ENCODE measurements around the gene KCNMA1.
"Not testable (repeated sequence)": the region's sequence is repeated elsewhere in the genome, so short reads cannot be mapped to it uniquely, and the experiment has no call there.

KCNMA1 gene

GRCh38 chr10:77539147-77539935 lies 98.3 kb downstream of the KCNMA1 start:
- no peak for FAIRE-seq

GRCh38 chr10:77537720-77538373 lies 99.8 kb downstream of the KCNMA1 start:
- FAIRE-seq (peak; percentile 92), DNase-seq (ENCODE audit: insufficient read length, low spot score) (no peak)

More at GRCh38 chr10:77539147-77539935, 98.3 kb downstream of the KCNMA1 start:
- no peak for DNase-seq (ENCODE audit: insufficient read length, low spot score)

DNA sequence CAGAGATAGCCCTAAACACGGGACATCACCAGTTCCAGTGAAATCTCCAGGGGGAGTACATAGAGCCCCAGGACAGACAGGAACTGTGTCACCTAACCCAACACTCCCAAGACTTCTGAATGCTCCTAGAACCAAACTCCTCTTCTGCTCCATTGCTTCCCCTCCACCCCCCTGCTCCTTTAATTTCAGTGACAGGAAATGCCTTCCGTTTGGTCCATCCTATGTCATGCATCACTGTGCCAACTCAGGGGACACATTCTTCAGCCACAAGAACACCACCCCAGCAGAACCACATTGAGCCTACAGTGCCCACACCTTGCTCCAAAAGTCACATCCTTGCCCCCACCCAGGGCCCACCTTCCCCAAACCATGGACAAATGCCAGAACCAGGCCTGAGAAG lies 100.5 kb downstream of the KCNMA1 start:
- FAIRE-seq (no peak), DNase-seq (ENCODE audit: insufficient read length, low spot score) (no peak)

GRCh38 chr10:77533887-77534278 lies 103.7 kb downstream of the KCNMA1 start:
- DNase-seq (ENCODE audit: insufficient read length, low spot score): no peak
- no peak for FAIRE-seq

GRCh38 chr10:77533146-77533886 lies 104.3 kb downstream of the KCNMA1 start:
- DNase-seq (ENCODE audit: insufficient read length, low spot score) (no peak), FAIRE-seq (no peak)

DNA sequence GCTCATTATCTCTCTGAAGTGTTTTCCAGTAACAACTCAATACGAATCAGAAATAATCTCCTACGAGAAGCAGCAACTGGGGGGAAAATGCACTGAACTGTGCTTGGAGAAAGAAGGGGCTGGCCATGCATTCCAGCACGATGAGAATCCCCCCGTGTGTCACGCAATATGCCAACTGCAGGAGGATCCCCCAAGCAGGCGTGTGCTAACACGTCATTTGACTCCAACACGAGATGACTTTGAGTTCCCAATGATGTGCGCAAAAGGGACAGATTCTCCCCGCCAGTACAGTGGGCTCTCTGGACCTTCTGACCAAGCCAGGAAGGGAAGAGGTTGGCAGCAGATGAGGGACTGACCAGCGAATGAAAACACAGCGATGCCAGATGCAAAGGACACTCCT lies 105.5 kb downstream of the KCNMA1 start:
- DNase-seq (ENCODE audit: insufficient read length, low spot score): peak; percentile 85
- peak; percentile 91 for FAIRE-seq

GRCh38 chr10:77531441-77532001 lies 106.1 kb downstream of the KCNMA1 start:
- FAIRE-seq: peak; percentile 60
- DNase-seq (ENCODE audit: insufficient read length, low spot score): peak; percentile 74

GRCh38 chr10:77530011-77530410 lies 107.6 kb downstream of the KCNMA1 start:
- DNase-seq (ENCODE audit: insufficient read length, low spot score) (no peak), FAIRE-seq (no peak)

DNA sequence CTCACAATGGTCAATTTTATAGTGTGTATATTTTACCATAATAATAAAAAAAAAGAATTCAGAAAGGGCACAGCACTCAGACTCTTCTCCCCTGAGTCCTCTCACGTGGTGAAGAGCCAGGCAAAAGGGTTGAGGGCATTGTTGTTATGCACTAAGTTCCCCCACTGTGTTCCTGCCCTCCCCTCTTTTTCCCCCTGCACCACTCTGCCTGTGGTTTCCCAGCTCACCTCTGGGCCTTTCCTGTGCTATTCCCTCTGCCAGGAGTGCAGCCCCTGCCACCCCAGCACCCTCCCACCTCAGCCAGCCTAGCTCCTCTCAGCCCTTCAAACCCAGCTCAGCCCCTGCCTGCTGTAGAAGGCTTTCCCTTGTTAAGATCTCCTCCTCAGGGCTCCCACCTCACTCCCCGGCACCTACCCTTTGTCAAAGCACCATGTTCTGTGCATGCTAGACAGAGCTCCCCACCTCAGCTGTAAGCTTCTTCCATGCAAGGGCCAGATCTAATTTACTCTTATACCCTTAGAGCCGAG lies 108.5 kb downstream of the KCNMA1 start:
- FAIRE-seq: no peak
- DNase-seq (ENCODE audit: insufficient read length, low spot score): no peak

- FAIRE-seq: no peak
- no peak for DNase-seq (ENCODE audit: insufficient read length, low spot score)
Measured at GRCh38 chr10:77527839-77528238, 109.8 kb downstream of the KCNMA1 start.

- DNase-seq (ENCODE audit: insufficient read length, low spot score) (no peak), FAIRE-seq (no peak)
Measured at GRCh38 chr10:77526868-77527617, 110.6 kb downstream of the KCNMA1 start.

DNA sequence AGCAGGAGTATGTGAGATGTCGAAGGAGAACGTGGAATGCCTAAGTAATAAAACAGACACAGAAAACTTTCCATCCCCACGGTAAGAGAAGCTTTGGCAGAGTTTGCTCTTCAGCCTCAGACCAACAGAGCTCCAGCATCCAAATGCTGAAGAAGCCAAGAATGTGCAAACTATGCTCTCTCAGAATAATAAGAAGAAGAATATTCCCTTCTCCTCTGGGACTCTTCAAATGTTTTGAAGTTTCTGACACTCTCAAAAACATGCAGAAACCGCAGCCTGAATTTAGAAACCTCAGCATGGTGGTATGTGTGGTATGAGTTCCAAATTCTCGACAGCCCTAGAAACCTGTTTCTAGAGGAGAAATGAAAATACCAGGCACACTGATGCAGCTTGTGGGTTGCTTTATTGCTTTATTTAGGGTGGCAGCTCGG lies 113.3 kb downstream of the KCNMA1 start:
- FAIRE-seq (peak; percentile 13), DNase-seq (ENCODE audit: insufficient read length, low spot score) (peak; percentile 28)

DNA sequence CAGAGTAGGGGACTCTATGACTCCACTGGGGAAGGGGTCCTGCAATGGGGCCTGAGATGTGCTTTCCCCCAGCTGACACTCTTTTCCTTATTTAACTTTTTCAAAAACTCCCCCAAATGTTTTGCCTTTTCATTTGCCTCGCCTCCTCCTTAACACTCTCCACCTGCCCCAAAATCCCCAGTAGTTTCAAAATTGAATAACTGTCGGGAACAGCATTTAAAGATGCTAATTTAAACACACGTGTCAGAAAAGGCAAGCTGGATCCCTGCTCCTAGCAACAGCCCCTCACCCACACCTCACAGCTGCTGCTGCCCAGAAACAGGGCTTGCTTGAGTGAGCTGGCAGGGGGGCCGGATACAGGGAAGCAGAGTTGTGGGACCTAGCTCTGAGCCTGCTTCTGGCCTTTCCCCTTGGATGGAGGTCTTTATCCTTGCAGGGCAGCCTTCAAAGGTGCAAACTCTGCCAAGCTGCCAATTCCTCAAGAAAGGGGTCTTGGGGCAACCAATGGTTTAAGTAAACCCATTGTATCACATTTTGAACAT lies 115.3 kb downstream of the KCNMA1 start:
- DNase-seq (ENCODE audit: insufficient read length, low spot score) (no peak), FAIRE-seq (no peak)

DNA sequence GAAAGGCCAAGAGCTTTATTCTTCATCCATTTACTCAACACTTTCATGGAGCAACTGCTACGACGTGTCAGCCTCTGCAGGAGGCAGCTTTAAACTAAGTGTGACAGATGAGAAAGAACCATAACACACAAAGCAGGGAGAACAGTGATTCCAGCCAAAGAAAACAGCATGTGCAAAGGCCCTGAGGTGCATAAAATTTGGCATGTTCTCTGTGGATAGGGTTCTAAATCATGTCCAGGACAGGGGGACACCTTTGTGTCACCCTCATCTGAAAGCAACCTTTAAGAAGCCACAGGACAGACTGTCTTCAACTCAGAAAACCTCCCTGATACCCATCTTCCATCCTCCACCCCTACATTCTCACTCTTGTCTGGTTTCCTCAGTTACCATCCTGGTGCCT lies 116.6 kb downstream of the KCNMA1 start:
- DNase-seq (ENCODE audit: insufficient read length, low spot score): no peak
- FAIRE-seq: no peak

- FAIRE-seq: no peak
Measured at GRCh38 chr10:77520290-77520689, 117.3 kb downstream of the KCNMA1 start.

GRCh38 chr10:77519791-77520190 lies 117.8 kb downstream of the KCNMA1 start:
- DNase-seq (ENCODE audit: insufficient read length, low spot score): not testable (repeated sequence)
- FAIRE-seq: peak; percentile 99

More at GRCh38 chr10:77520290-77520689, 117.3 kb downstream of the KCNMA1 start:
- no peak for DNase-seq (ENCODE audit: insufficient read length, low spot score)

DNA sequence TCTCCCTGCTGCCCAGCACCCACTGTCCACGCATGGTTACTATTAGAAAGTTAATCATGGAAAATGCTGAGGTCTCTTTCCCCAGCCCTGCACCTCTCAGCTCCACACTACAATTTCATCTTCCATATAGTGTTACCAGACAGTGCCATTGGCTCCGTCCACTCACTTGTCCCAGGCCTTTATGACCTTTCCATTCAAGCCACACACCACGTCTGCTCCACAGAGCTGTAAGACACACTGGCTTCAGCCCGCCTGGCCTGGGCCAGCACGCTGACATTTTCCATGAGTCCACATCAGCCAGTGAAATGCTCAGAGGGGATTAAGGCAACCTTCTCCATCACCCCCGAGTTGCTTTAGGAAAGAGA lies 118.7 kb downstream of the KCNMA1 start:
- no peak for DNase-seq (ENCODE audit: insufficient read length, low spot score)
- FAIRE-seq: no peak

DNA sequence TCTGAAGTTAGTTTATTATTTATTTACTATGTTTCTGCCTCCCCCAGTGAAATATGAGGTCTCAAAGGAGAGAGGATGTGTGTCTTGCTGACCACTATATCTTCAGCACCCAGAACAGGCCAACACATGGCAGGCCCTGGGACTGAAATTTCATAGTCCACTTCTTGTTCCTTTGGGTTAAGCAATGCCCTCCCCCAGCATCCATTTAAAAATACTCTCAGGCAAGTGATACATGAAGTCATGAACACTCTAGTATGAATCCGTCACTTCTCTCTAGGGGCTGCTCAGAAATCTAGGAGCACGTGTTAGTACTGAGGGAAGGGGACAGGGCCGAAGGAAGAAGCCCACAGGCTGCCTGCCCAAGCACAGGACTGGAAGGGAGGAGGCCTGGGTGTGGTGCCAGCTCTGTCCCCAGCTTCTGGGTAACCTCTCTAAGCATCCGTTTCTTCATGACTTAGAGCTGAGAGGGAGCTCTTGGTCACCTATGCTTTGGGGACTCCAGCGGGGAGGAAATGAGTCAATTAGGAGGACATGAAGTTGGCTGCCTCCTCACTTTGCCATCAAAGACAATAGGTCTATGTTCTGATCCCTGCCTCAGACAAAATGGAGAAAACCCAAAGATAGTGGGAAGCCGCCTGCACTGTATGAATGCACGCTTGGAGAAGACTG lies 119.2 kb downstream of the KCNMA1 start:
- no peak for FAIRE-seq
- no peak for DNase-seq (ENCODE audit: insufficient read length, low spot score)

DNA sequence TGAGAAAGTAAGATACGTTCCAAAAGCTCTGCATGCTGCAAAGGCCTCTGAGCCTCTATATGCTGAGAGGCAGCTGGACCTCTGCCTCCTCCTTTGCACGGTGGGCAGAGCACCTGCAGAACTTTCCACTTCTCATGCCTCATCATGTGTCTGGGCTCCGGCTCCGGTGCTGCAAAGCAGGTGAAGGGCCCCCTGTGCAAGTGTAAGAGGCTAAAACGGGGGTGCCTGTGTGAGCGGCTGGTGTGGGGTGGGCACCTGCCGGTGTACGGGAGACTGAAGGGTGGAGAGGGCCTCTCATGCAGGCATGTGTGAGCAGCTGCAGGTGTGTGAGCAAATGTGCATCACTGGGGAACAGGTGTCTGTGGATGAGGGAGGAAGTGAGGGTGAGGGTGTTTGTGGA lies 121.0 kb downstream of the KCNMA1 start:
- DNase-seq (ENCODE audit: insufficient read length, low spot score) (no peak), FAIRE-seq (no peak)
